ENCODE measurements around the gene DEPDC7.

DNA sequence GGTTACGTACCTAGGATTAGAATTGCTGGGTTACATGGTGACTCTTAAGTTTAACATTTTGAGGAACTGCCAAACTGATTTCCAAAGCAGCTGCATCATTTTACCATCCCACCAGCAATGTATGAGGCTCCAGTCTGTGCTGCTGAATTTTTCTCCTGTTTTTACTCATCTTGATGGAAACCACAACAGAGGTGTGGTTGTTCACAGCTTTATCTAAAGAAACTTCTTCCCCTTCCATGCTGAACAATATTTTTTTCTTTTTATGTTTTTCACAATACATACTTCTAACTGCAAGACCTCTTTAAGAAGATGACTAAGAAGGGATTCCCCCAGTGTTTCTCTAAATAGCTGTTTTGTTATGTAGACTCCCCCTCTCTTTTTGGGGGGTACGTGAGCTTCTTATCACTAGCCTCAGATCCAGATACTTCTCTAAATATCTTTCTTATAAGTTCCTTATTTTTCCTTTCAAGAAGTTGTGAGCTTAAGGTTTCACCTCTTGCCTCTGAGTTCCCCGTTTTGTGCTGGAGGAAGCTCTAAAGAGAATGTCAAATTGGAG lies 47.7 kb downstream of the DEPDC7 start:
- TF ChIP-seq CTCF (IDR thresholded peaks at IDR 0.05) (no peak), POLR2A (IDR thresholded peaks at IDR 0.05) (no peak)
